Kidney tubule cell (primary cell): Measurements from ENCODE around the gene LAMB4.

Experiments used
- DNase-seq: peaks from one replicate; pipeline ENCODE4 v3.0.0-alpha.2; 2018; ENCODE audit warnings: low spot score

LAMB4 gene, protein sequence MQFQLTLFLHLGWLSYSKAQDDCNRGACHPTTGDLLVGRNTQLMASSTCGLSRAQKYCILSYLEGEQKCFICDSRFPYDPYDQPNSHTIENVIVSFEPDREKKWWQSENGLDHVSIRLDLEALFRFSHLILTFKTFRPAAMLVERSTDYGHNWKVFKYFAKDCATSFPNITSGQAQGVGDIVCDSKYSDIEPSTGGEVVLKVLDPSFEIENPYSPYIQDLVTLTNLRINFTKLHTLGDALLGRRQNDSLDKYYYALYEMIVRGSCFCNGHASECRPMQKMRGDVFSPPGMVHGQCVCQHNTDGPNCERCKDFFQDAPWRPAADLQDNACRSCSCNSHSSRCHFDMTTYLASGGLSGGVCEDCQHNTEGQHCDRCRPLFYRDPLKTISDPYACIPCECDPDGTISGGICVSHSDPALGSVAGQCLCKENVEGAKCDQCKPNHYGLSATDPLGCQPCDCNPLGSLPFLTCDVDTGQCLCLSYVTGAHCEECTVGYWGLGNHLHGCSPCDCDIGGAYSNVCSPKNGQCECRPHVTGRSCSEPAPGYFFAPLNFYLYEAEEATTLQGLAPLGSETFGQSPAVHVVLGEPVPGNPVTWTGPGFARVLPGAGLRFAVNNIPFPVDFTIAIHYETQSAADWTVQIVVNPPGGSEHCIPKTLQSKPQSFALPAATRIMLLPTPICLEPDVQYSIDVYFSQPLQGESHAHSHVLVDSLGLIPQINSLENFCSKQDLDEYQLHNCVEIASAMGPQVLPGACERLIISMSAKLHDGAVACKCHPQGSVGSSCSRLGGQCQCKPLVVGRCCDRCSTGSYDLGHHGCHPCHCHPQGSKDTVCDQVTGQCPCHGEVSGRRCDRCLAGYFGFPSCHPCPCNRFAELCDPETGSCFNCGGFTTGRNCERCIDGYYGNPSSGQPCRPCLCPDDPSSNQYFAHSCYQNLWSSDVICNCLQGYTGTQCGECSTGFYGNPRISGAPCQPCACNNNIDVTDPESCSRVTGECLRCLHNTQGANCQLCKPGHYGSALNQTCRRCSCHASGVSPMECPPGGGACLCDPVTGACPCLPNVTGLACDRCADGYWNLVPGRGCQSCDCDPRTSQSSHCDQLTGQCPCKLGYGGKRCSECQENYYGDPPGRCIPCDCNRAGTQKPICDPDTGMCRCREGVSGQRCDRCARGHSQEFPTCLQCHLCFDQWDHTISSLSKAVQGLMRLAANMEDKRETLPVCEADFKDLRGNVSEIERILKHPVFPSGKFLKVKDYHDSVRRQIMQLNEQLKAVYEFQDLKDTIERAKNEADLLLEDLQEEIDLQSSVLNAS (N-terminal part only)

GRCh38 chr7:108130261-108130660 is at the start of gene LAMB4:
TSS of gene LAMB4 (minus strand) at chr7:108130361. CDS start at chr7:108123164, 7,197 bp downstream.
- DNase-seq, result no peak

- DNase-seq, result no peak
Measured at GRCh38 chr7:108178398-108178797, 48.2 kb upstream of the LAMB4 start.

GRCh38 chr7:108171164-108171563 is 41.0 kb upstream of the LAMB4 start:
- DNase-seq, result no peak

- DNase-seq, result no peak
Measured at GRCh38 chr7:108170251-108170650, 40.1 kb upstream of the LAMB4 start.

- no peak for DNase-seq
Measured at GRCh38 chr7:108167460-108167859, 37.3 kb upstream of the LAMB4 start.

- DNase-seq, result no peak
Measured at GRCh38 chr7:108166687-108167086, 36.5 kb upstream of the LAMB4 start.

DNA sequence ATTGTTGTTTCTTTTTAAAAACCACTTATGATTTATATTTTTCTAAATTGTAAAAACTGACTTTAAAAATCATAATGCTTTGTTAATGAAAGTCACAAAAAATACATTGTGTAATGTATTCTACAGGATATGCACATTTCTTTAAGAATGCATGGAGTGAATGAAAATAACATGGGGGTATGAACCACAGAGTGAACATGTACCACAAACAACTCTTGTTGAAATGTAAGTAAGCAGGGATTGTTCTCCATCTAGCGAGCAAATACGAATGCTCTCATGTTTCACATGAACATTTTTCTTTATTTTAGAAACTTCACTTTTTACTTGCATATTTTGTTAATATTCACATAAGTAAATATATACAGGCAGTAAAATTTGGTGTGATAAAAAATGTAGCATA is 35.6 kb upstream of the LAMB4 start:
- no peak for DNase-seq

- peak; percentile 3 for DNase-seq
Measured at GRCh38 chr7:108164946-108165345, 34.8 kb upstream of the LAMB4 start.

DNA sequence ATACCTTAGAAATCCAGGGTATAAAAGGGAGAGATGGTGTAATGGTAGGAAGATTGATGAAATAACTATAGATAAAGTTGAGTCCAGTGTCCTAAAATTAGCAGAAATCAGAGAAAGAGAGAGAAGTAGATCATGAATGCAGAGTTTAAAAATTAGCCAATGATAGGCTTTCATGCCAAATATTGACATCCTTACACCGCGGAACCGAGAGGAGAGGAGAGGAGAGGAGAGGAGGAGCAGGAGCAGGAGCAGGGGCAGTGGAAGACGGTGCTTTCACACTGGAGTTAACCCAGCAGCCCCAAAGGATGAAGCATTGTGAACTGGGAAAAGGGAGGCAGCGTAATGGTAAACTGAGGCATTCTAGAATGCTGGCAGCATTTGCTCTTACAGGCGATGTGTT is 34.2 kb upstream of the LAMB4 start:
- no peak for DNase-seq

- peak; percentile 58 for DNase-seq
Measured at GRCh38 chr7:108158776-108159175, 28.6 kb upstream of the LAMB4 start.

GRCh38 chr7:108157606-108158335 is 27.6 kb upstream of the LAMB4 start:
- DNase-seq, result no peak

DNA sequence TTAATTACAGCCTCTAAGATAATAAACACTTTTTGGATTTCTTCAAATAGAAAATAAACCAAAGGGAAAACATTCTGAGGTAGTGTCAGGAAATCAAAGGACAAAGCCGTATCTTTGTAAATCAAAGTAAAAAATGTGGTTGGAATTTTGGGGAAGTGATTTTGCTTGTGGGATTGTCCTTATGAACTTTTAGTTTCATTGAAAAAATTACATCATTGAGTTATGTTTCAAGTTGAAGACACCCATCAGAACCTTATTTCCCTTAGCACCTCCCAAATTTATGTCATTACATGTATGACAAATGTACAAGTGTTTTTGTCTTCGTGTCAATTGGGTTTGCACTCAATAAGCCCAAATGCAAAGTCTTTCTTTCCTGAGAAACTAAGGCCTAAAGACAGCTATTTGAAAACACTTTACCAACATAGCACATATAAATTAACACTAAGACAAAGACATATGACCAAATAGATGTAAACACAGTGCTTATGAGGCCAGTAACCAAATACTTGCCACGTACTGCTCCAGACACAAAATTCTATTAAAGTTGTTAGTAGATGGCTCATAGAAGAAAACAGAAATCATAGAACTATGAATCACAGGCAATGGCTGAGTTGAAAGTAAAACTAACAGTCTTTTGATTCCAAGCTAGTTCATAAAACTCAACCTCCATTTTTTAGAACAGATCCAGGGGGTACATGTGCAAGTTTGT is 26.9 kb upstream of the LAMB4 start:
- DNase-seq, result no peak

GRCh38 chr7:108152198-108152597 is 22.0 kb upstream of the LAMB4 start:
- DNase-seq, result no peak

GRCh38 chr7:108149908-108150307 is 19.7 kb upstream of the LAMB4 start:
- no peak for DNase-seq

- no peak for DNase-seq
Measured at GRCh38 chr7:108149119-108149518, 19.0 kb upstream of the LAMB4 start.

GRCh38 chr7:108147031-108147563 is 16.9 kb upstream of the LAMB4 start:
- DNase-seq, result no peak

- peak; percentile 75 for DNase-seq
Measured at GRCh38 chr7:108146070-108146842, 16.1 kb upstream of the LAMB4 start.

DNA sequence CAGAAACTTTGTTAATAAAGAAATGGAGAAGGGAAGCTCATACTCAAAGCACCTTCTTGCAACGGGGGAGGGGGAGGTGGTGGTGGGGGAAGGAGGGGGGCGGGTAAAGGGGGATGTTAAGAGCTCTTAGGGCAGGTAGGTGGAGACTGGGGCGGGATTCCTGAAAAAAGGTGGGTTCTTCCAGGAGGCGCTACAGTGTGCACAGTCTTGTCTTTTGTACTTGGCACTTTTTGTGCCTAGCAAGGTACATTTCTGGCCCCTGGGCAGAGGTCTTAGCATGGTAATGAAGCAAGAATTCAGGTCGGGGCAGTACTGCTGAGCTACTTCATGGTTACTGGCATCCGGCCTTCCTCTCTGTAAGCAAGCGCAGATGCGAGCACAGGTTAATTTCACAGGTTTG is 15.2 kb upstream of the LAMB4 start:
- no peak for DNase-seq

- no peak for DNase-seq
Measured at GRCh38 chr7:108144931-108145330, 14.8 kb upstream of the LAMB4 start.
